PFSK-1 (cell line): Measurements from ENCODE around the gene FAM53A.

ENCODE experiments used
- FOXP2 ChIP-seq: optimal IDR thresholded peaks from 2 replicates; pipeline ENCODE3; 2011; ENCODE audit warnings: borderline replicate concordance, control low read depth, inconsistent platforms; ENCODE audit not compliant: insufficient read depth; ENCODE audit errors: extremely low read length, extremely low read depth
- POLR2AphosphoS5 ChIP-seq: IDR thresholded peaks from 2 replicates; pipeline ENCODE4 v1.6.1; 2012; ENCODE audit warnings: low read depth, mild to moderate bottlenecking, control low read depth, low read length, moderate library complexity
- REST ChIP-seq, 2 experiments: IDR thresholded peaks; 2 replicates each; pipeline versions ENCODE4 v1.6.1 to v1.8.0; 2011 to 2012; ENCODE audit warnings: low read depth in 2 of 2, low read length in 2 of 2, control low read depth in 1 of 2, inconsistent platforms in 1 of 2, mild to moderate bottlenecking in 1 of 2, moderate library complexity in 1 of 2; ENCODE audit not compliant: insufficient read depth in 1 of 2
- SIN3A ChIP-seq: IDR thresholded peaks from 2 replicates; pipeline ENCODE4 v1.6.1; 2012; ENCODE audit warnings: mild to moderate bottlenecking, low read length, moderate library complexity, borderline replicate concordance; ENCODE audit not compliant: insufficient read depth
- TAF1 ChIP-seq: IDR thresholded peaks from 2 replicates; pipeline ENCODE4 v1.6.1; 2012; ENCODE audit warnings: low read length, control low read depth, borderline replicate concordance; ENCODE audit not compliant: insufficient read depth

The FAM53A gene

GRCh38 chr4:1629699-1630083 lies 54.4 kb downstream of the FAM53A start:
- no peak for TF ChIP-seq POLR2AphosphoS5
- TF ChIP-seq REST (IDR thresholded peaks at IDR 0.05; ENCODE audit: insufficient read depth in 1 of 2, low read depth in 2 of 2, low read length in 2 of 2): no peak
- no peak for TF ChIP-seq FOXP2
- TF ChIP-seq SIN3A: no peak
- no peak for TF ChIP-seq TAF1

GRCh38 chr4:1628892-1629698 lies 55.0 kb downstream of the FAM53A start:
- TF ChIP-seq SIN3A (no peak), TAF1 (no peak), FOXP2 (no peak)

GRCh38 chr4:1627417-1628313 lies 56.4 kb downstream of the FAM53A start:
- TF ChIP-seq REST (IDR thresholded peaks at IDR 0.05; ENCODE audit: insufficient read depth in 1 of 2, low read depth in 2 of 2, low read length in 2 of 2): no peak
- no peak for TF ChIP-seq SIN3A
- TF ChIP-seq TAF1: no peak
- no peak for TF ChIP-seq FOXP2
- no peak for TF ChIP-seq POLR2AphosphoS5

- TF ChIP-seq TAF1 (no peak), SIN3A (no peak), FOXP2 (no peak), POLR2AphosphoS5 (no peak), REST (IDR thresholded peaks at IDR 0.05; ENCODE audit: insufficient read depth in 1 of 2, low read depth in 2 of 2, low read length in 2 of 2) (no peak)
These were observed 57.2 kb downstream of the FAM53A start for GRCh38 chr4:1626941-1627340.

GRCh38 chr4:1626151-1626550 lies 58.0 kb downstream of the FAM53A start:
- no peak for TF ChIP-seq SIN3A
- TF ChIP-seq REST (IDR thresholded peaks at IDR 0.05; ENCODE audit: insufficient read depth in 1 of 2, low read depth in 2 of 2, low read length in 2 of 2): no peak
- TF ChIP-seq FOXP2: no peak
- TF ChIP-seq POLR2AphosphoS5: no peak
- no peak for TF ChIP-seq TAF1
